H1 (cell line): ENCODE data around the gene REPS2. TPM values are rescaled to one million over a fixed set of nuclear protein-coding genes. Genes with fewer than 3 reads are reported as not detected.

Source experiments
- BCL11A ChIP-seq, 2 experiments: IDR thresholded peaks; one replicate each; pipeline ENCODE4 v1.6.1; 2011; ENCODE audit warnings: low read depth in 2 of 2, low read length in 2 of 2, mild to moderate bottlenecking in 2 of 2
- CHD1 ChIP-seq: IDR thresholded peaks from 2 replicates; pipeline ENCODE4 v1.6.1; 2012; ENCODE audit warnings: low read depth, low read length, improper control_type of control experiment
- CHD7 ChIP-seq: fragments of 300-600 bp; sonication (generic); IDR thresholded peaks from 2 replicates; pipeline ENCODE4 v1.7.1; 2012; ENCODE audit warnings: low read length, moderate library complexity, mild to moderate bottlenecking, inconsistent platforms; ENCODE audit not compliant: insufficient replicate concordance
- E2F6 ChIP-seq: IDR thresholded peaks from 2 replicates; pipeline ENCODE4 v1.6.1; 2012; ENCODE audit warnings: inconsistent platforms
- HDAC2 ChIP-seq, 2 experiments: fragments of 300-600 bp in 1 of 2; sonication (generic) in 1 of 2; IDR thresholded peaks; 2 replicates each; pipeline ENCODE4 v1.6.1; 2011 to 2012; ENCODE audit warnings: low read depth in 2 of 2, low read length in 2 of 2, mild to moderate bottlenecking in 2 of 2, moderate library complexity in 2 of 2, borderline replicate concordance in 1 of 2, inconsistent platforms in 1 of 2
- KDM4A ChIP-seq: IDR thresholded peaks from one replicate; pipeline ENCODE4 v1.7.1; 2012; ENCODE audit warnings: low read depth, mild to moderate bottlenecking, moderate library complexity, low read length, inconsistent platforms; ENCODE audit not compliant: severe bottlenecking
- RAD21 ChIP-seq, 2 experiments: IDR thresholded peaks in 1 of 2; conservative IDR thresholded peaks in 1 of 2; 2 replicates each; pipeline ENCODE4 v1.6.1; 2011; ENCODE audit warnings: low read depth in 2 of 2, low read length in 2 of 2, improper control_type of control experiment in 1 of 2, inconsistent platforms in 1 of 2, mild to moderate bottlenecking in 1 of 2, moderate library complexity in 1 of 2
- TAF1 ChIP-seq: IDR thresholded peaks from 2 replicates; pipeline ENCODE4 v1.6.1; 2011; ENCODE audit warnings: mild to moderate bottlenecking, low read depth, low read length
- TBP ChIP-seq: IDR thresholded peaks from 2 replicates; pipeline ENCODE4 v1.6.1; 2011; ENCODE audit warnings: low read depth, low read length, improper control_type of control experiment
- polyA plus RNA-seq, 7 experiments: library from polyadenylated mRNA; depleted of rRNA in 3 of 7; stranded (reverse) in 5 of 7; unstranded in 2 of 7; fragments of >200 nt in 5 of 7; fragments of 200-250 nt in 2 of 7; gene quantifications; 1 replicate in 5 of 7; 2 replicates in 1 of 7; 4 replicates in 1 of 7; pipeline versions ENCODE4 v1.2.1 to v1.2.3, GENCODE V29; 2011 to 2013; ENCODE audit warnings: missing spikeins in 2 of 7, mixed read lengths in 2 of 7
- total RNA-seq: library from RNA; stranded (reverse); fragmentation: NEBNext Ultra II Directional; extraction: Animal tissue kit (Norgen Biotek cat#: 25700); gene quantifications from 2 replicates; pipeline ENCODE4 v1.2.1, GENCODE V29; 2021

Gene REPS2
- total and polyA plus RNA-seq, 2 of the 8 experiments (the other 6 are each of a cell fraction or from before 2014, with no cell fraction given) = 0.79 to 4.3 TPM

GRCh38 chrX:17021851-17022604 is 75.6 kb downstream of the REPS2 start (continued):
- TF ChIP-seq RAD21 (IDR thresholded peaks at IDR 0.05 in 1 of 2, conservative IDR thresholded peaks at IDR 0.05 in 1 of 2; ENCODE audit: low read depth in 2 of 2, low read length in 2 of 2) (no peak), CHD1 (no peak), TBP (no peak), TAF1 (no peak), BCL11A (IDR thresholded peaks at IDR 0.05; ENCODE audit: low read depth in 2 of 2, low read length in 2 of 2) (no peak), CHD7 (no peak), HDAC2 (IDR thresholded peaks at IDR 0.05; ENCODE audit: borderline replicate concordance in 1 of 2, low read depth in 2 of 2, low read length in 2 of 2) (no peak), KDM4A (no peak), E2F6 (no peak)
- TF ChIP-seq, all 59 proteins: peak for 0
